Measurements from ENCODE around the gene RABAC1.

The RABAC1 gene

DNA sequence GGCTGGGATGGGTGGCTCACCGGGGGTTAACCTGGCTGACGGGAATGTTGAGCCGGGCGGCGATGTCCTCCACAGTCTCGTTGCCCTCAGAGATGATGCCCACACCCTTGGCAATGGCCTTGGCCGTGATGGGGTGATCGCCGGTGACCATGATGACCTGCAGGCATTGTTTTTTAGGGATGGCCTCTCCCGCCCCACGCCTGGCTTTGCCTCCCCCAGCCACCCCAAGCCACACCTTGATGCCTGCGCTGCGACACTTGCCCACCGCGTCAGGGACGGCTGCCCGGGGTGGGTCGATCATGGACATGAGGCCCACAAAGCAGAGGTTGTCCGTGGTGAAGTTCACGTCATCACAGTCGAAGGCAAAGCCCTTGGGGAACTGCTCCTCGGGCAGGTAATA, 18.8 kb upstream of the RABAC1 start:
- ATAC-seq (replicated peaks) (no peak), DNase-seq (no peak)
- Mint-ChIP-seq H3K4me1 (ENCODE audit: low read depth in 2 of 2) (no peaks in the 10 kb centered on the region), H3K27ac (no peak overlapping the region), H3K4me3 (no peak overlapping the region), H3K36me3 (ENCODE audit: insufficient read depth) (peaks cover 6% of the 10 kb centered on the region), H3K27me3 (no peaks in the 10 kb centered on the region), H3K9me3 (no peaks in the 10 kb centered on the region)

DNA sequence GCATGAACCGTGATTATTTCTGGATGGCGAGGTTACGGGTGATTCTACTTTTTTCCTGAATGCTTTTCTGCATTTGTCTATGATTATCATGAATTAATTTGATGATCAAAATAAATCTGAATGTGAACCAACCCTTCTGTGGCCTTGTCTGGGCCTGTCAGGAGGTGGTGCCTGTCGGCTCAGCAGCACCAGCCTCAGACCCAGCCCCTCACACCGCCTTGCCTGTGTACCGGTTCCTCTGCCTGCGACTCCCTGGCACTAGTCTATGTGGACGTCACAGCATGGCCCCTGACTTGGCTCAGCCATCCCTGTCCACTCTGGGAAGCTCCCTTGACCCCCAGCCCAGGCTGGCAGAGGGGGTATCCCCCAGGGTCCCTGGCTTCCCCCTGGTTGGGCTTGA, 15.5 kb upstream of the RABAC1 start:
- no peaks in the 10 kb centered on the region for H3K27me3 Mint-ChIP-seq
- no peaks in the 10 kb centered on the region for H3K9me3 Mint-ChIP-seq
- ATAC-seq (replicated peaks) (no peak), DNase-seq (no peak)
- H3K4me3 Mint-ChIP-seq = no peak overlapping the region
- no peaks in the 10 kb centered on the region for H3K36me3 Mint-ChIP-seq (ENCODE audit: insufficient read depth)
- no peaks in the 10 kb centered on the region for H3K4me1 Mint-ChIP-seq (ENCODE audit: low read depth in 2 of 2)
- H3K27ac Mint-ChIP-seq = no peak overlapping the region

DNA sequence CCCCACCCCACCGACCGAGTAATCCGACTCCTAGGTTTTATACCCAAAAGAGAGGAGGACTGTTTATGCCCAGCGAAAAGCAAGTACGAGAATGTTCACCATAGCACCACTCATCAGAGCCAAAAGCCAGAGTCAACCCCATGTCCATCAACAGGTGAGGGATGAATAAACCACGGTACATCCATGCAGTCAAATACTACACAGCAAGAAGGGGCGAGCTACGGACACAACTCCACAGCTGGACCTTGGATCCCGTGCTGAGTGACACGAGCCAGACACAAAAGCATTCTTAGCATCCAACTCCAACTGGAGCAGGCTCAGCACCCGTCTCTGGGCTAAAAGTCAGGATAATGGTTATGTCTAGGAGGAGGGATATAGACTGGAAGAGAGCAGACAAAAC, 12.2 kb upstream of the RABAC1 start:
- no peaks in the 10 kb centered on the region for H3K4me1 Mint-ChIP-seq (ENCODE audit: low read depth in 2 of 2)
- no peaks in the 10 kb centered on the region for H3K9me3 Mint-ChIP-seq
- no peaks in the 10 kb centered on the region for H3K27me3 Mint-ChIP-seq
- peak overlapping the region in 1 of 2 donors; percentile 33 for H3K27ac Mint-ChIP-seq
- DNase-seq = no peak
- ATAC-seq (replicated peaks) = no peak
- no peak overlapping the region for H3K4me3 Mint-ChIP-seq
- H3K36me3 Mint-ChIP-seq (ENCODE audit: insufficient read depth) = peaks cover 2% of the 10 kb centered on the region

DNA sequence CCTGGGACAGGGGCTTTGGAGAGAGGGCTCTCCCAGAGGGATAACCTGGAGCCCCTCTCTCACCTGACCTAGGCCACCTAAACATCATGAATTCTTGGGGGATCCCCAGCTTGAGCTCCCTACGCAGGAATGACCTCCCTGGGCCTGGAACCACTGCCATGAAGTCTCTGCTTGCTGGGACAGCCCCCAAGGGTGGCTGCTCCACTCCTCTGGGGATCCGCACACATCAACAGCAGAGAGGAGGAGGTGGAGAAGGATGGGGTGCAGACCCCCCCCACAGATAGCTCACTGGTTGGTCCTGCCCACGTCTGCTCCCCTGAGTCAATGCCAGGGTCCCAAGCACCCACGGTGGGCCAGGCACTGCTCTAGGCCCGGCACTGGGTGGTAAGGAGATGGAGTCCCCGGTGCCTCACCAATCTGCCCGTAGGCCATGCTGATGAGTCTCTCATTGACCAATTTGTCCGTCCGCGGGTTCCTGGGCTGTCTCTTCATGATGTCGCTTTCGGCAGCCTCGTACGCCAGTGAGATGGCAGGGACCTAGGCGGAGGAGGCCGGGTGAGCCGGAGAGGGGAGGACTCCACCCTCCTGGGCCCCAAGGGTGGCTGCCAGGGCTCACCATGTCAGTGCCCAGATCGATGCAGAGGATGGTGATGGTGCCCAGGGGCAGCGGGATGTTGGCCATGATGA, 10.8 kb upstream of the RABAC1 start:
- no peak for ATAC-seq (replicated peaks)
- Mint-ChIP-seq H3K36me3 (ENCODE audit: insufficient read depth) (peaks cover 2% of the 10 kb centered on the region), H3K4me1 (ENCODE audit: low read depth in 2 of 2) (no peaks in the 10 kb centered on the region), H3K27ac (no peak overlapping the region), H3K4me3 (no peak overlapping the region), H3K9me3 (no peaks in the 10 kb centered on the region), H3K27me3 (no peaks in the 10 kb centered on the region)
- DNase-seq = no peak

DNA sequence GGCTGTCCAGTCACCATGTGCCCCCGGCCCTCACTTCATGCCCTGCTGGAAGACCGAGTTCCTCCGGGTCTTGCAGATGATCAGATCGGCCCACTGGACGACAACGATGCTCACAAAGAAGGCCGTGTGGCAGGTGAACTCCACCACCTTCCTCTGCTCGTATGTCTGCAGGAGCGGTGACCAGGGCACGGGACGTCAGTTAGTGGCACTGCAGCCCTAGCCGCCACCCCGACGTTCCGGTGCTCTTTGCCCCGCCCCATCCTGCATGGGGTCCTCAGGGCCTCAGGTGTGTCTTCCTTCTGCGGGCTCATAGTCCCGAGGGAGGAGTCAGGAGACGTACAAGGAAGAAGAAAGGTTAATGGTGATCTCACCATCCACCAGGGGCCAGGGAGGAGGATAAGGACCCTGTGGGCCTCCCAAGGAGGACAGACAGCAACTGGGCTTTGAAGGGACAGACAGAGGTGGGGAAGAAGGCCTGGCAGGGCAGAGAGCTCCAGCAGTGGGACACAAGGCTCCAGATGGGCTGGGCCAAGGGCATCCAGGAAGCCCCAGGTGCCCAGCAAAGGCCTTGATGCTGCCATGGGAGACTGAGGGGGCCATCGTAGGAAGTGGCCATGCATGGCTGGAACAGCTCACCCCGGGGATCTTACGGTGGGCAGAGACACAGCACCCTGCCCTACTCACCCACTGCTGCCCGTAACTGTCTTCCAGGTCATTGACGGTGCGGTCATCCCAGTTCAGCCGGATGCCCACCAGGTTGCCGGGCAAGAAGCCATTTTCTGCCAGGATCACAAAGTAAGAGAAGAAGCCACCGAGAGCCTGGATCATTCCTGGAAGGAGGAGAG, 9.9 kb upstream of the RABAC1 start:
- Mint-ChIP-seq H3K9me3 (no peaks in the 10 kb centered on the region), H3K27ac (no peak overlapping the region), H3K4me1 (ENCODE audit: low read depth in 2 of 2) (no peaks in the 10 kb centered on the region), H3K4me3 (no peak overlapping the region), H3K27me3 (no peaks in the 10 kb centered on the region), H3K36me3 (ENCODE audit: insufficient read depth) (peaks cover 2% of the 10 kb centered on the region)
- ATAC-seq (replicated peaks) (no peak), DNase-seq (no peak)

DNA sequence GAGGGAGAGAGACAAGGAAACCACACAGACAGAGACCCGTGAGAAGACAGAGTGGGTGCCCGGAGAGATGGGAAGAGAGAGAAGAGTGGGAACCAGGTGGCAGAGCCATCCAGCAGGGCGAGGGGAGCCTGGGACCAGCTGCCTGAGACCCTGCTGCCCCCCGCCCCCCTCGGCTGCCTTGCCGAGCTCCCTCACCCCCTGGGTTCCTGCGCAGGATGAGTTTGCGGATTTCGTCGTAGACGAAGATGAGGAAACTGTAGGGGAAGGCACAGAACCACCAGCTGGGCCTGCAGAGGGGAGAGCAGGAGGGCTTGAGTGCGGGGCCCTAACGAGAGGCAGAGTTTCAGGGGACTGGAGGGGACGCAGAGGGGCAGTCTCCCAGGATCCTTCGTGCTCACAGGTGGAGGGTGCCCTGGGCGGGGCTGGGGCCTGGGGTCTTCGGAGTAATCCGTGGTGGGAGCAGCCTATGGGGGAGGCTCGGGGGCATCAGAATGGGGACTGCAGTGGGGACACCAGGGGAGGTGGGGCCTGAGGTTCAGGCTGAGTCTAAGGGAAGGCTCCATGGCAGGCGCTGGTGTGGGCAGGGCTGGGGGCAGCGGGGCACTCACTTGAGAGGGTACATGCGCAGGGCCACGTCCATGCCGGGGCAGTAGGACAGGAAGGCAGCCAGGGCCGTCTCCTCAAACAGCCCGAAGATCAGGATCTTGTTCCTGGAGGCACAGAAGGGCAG, 8.1 kb upstream of the RABAC1 start:
- no peak overlapping the region for H3K4me3 Mint-ChIP-seq
- no peaks in the 10 kb centered on the region for H3K9me3 Mint-ChIP-seq
- peaks cover 2% of the 10 kb centered on the region for H3K36me3 Mint-ChIP-seq (ENCODE audit: insufficient read depth)
- ATAC-seq (replicated peaks) = no peak
- no peaks in the 10 kb centered on the region for H3K27me3 Mint-ChIP-seq
- peak overlapping the region in 1 of 2 donors; percentile 38 for H3K27ac Mint-ChIP-seq
- no peak for DNase-seq
- no peaks in the 10 kb centered on the region for H3K4me1 Mint-ChIP-seq (ENCODE audit: low read depth in 2 of 2)

DNA sequence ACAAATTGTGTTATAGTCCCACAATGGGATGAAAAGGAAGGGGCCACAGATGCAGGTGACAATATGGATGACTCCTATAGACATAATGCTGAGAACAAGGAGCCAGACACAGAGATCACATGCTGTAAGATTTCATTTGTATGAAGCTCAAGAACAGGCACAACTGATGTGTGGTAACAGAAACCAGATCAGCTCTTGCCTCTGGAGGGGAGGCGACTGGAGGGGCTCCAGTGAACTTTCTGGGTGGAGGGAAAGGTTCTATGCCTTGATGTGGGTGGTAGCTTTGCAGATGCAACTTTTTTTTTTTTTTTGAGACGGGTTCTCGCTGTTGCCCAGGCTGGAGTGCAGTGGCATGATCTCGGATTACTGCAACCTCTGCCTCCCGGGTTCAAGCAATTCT, 6.0 kb upstream of the RABAC1 start:
- no peak overlapping the region for H3K4me3 Mint-ChIP-seq
- H3K27me3 Mint-ChIP-seq = no peaks in the 10 kb centered on the region
- H3K27ac Mint-ChIP-seq = no peak overlapping the region
- peaks cover 2% of the 10 kb centered on the region for H3K36me3 Mint-ChIP-seq (ENCODE audit: insufficient read depth)
- H3K4me1 Mint-ChIP-seq (ENCODE audit: low read depth in 2 of 2) = no peaks in the 10 kb centered on the region
- DNase-seq (no peak), ATAC-seq (replicated peaks) (no peak)
- no peaks in the 10 kb centered on the region for H3K9me3 Mint-ChIP-seq

DNA sequence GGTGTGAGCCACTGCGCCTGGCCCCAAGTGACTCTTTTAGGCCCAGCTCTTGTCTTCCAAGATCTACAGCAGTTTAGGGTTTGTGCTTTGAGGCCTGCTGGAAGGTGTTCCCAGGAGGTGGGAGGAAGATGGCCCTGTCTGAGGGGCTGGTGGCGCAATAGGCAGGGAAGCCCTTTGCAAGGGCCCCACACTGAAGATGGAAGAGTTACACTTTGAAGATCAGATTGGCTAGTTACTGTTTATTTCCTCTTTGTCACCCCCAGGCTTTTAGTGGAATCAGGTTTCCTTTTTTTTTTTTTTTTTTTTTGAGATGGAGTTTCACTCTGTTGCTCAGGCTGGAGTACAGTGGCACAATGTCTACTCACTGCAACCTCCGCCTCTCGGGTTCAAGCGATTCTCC, 1.9 kb upstream of the RABAC1 start:
- Mint-ChIP-seq H3K9me3 (no peaks in the 10 kb centered on the region), H3K4me3 (no peak overlapping the region), H3K36me3 (ENCODE audit: insufficient read depth) (peaks cover 18% of the 10 kb centered on the region), H3K27me3 (no peaks in the 10 kb centered on the region), H3K27ac (no peak overlapping the region), H3K4me1 (ENCODE audit: low read depth in 2 of 2) (peaks cover 17% of the 10 kb centered on the region in 2 donors)
- ATAC-seq (replicated peaks) = no peak
- DNase-seq = no peak

DNA sequence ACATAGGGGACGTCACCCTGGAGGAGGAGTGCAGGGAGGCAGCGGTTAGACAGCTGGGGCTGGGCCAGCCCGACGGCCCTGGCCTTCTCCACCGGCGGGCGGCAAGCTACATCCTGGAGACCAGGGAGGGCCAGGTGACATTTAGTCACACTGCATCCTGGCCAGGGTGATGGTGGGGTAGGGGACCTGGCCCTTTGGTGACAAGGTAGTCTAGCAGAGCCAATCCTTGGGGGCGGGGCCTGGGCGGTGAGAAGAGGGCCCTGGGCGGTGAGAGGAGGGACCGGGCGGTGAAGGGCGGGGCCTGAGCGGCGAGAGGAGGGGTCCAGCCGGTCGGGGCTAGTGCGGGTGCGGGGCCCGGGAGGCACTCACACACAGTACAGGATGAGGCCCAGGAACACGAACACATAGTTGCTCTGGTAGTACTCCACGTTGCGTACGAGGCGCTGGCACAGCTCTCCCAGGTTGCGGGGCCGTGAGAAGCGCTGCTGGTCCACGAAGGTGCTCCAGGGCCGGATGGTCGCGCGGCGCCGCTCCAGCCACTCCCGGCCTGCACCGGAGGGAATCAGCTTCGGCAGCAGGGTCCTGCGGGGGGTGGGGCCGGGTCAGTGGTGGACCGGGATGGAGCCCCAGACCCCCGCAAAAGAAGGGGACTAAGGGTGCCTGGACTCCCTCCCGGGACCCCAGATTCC, 610 bp downstream of the RABAC1 start:
- peak overlapping the region; percentile 83 for H3K4me3 Mint-ChIP-seq
- H3K4me1 Mint-ChIP-seq (ENCODE audit: low read depth in 2 of 2) = peaks cover 20% of the 10 kb centered on the region in 2 donors
- no peaks in the 10 kb centered on the region for H3K9me3 Mint-ChIP-seq
- peak overlapping the region; percentile 93 for H3K27ac Mint-ChIP-seq
- no peaks in the 10 kb centered on the region for H3K27me3 Mint-ChIP-seq
- ATAC-seq (replicated peaks) = peak; percentile 59
- peaks cover 26% of the 10 kb centered on the region for H3K36me3 Mint-ChIP-seq (ENCODE audit: insufficient read depth)
- peak; percentile 70 to 75 (median 73) for DNase-seq

DNA sequence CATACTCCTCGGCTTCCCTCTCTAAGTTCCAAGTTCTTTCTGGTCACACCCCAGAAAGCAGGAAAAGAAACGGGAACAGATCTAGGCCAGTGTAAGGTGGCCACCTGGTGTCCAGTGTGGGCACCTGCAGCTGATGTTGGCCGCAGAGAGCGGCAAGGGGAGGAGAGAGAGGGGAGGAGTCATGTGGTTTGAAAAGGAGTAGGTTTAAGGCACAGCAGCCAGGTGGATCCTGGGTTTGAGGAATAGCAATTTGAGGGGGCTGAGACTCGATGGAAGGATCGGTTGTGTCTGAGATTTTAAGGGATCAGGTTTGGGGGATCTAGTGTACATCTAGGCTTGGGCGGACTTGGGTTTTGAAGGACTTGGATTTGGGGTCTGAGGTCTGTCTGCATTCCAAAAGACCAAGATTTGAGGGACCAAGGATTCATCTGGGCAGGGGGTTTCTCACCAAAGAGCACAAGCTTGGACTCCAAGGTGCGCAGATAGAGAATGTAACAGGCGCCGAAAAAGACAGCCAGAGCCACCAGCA, 1.2 kb downstream of the RABAC1 start:
- ATAC-seq (replicated peaks) (peak; percentile 18), DNase-seq (peak in 1 of 3 experiments; percentile 30)
- Mint-ChIP-seq H3K4me3 (peak overlapping the region; percentile 83), H3K9me3 (no peaks in the 10 kb centered on the region), H3K27ac (peak overlapping the region; percentile 93), H3K27me3 (no peaks in the 10 kb centered on the region), H3K4me1 (ENCODE audit: low read depth in 2 of 2) (peaks cover 20% of the 10 kb centered on the region in 2 donors), H3K36me3 (ENCODE audit: insufficient read depth) (peaks cover 26% of the 10 kb centered on the region)

DNA sequence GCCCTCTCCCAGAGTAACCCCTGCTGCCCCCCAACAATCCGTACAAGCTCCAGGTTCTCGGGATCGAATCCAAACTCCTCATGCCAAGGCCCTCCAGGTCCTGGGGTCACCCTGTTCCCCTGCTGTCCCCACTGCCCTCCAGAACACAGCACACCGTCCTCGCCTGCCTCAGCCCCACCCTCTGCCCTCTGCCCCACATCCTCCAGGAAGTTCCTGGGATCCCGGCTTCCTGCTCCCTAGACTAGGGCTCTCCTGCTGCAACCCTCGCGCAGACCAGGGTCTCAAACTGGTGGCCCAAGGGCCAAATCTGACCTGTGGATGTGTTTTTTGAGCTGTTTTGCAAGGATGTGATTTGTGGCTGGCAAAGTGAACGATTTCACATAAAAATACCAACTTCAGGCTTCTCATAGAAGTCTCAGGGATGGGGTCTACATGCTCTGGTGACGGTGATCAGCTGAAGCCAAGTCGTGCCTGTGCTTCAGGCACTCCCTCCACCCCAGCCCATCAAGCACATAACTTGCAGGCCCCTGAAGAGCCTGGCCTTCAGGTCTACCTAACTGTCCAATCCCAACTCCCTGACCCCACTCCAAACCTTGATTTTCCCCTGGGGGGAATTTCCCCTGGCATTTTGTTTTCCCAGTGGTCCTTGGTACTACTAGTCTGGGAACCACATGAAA, 1.8 kb downstream of the RABAC1 start:
- H3K27ac Mint-ChIP-seq = peak overlapping the region in 1 of 2 donors; percentile 93
- peaks cover 31% of the 10 kb centered on the region for H3K36me3 Mint-ChIP-seq (ENCODE audit: insufficient read depth)
- H3K27me3 Mint-ChIP-seq = no peaks in the 10 kb centered on the region
- ATAC-seq (replicated peaks) = no peak
- H3K4me3 Mint-ChIP-seq = peak overlapping the region; percentile 83
- no peaks in the 10 kb centered on the region for H3K9me3 Mint-ChIP-seq
- DNase-seq = no peak
- peaks cover 20% of the 10 kb centered on the region in 2 donors for H3K4me1 Mint-ChIP-seq (ENCODE audit: low read depth in 2 of 2)

DNA sequence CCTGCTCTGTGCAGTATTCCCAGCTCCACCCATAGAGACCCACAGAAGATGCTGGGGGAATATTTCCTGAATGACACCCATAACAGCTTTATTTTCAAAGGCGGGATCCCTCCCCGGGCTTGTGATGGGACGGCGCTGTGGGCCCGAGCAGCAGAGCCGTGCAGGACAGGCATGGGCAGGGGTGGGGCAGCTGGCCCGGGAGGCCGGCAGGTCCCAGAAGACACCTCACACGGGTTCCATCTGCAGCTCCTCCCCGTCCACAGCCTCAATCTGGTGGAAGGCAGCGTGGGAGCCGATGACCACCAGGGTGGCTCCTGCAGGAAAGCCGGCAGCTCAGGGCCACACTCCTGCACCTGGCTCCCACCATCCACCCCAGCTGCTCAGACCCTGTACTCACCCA, 2.5 kb downstream of the RABAC1 start:
- Mint-ChIP-seq H3K9me3 (no peaks in the 10 kb centered on the region), H3K36me3 (ENCODE audit: insufficient read depth) (peaks cover 37% of the 10 kb centered on the region), H3K27me3 (no peaks in the 10 kb centered on the region), H3K4me3 (peak overlapping the region in 1 of 2 donors; percentile 10), H3K4me1 (ENCODE audit: low read depth in 2 of 2) (peaks cover 23% of the 10 kb centered on the region in 2 donors), H3K27ac (no peak overlapping the region)
- DNase-seq = no peak
- no peak for ATAC-seq (replicated peaks)
